Stimulated activated CD8-positive, alpha-beta memory T cell treated with anti-CD3 and anti-CD28 coated beads, Interleukin-4, amount 100 ng/mL, for 48 hours (primary cell): ENCODE measurements around the gene BMP7.
A peak's percentile ranks its signal among the peaks of the same experiment; 100 is the strongest.
"Not testable (repeated sequence)": the region's sequence is repeated elsewhere in the genome, so short reads cannot be mapped to it uniquely, and the experiment has no call there.

Experiments used
- DNase-seq: peaks from one replicate; pipeline ENCODE4 v3.0.0-alpha.2; 2020

BMP7 gene

DNA sequence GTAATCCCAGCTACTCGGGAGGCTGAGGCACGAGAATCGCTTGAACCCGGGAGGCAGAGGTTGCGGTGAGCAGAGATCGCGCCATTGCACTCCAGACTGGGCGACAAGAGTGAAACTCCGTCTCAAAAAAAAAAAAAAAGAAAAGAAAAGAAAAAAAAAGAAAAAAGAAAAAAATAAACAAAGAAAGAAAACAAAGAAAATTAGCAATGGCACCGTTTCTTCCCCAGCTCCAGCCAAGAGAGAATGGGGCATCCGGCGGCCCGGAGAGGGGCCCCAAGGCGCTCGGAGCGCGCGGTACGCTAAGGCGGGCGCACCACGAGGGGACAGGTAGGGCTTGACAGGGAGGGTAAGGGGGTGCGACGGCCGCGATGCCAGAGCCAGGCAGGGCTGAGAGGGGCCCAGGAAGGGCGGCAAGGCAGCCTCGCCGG lies 1.5 kb downstream of the BMP7 start:
- DNase-seq: not testable (repeated sequence)

DNA sequence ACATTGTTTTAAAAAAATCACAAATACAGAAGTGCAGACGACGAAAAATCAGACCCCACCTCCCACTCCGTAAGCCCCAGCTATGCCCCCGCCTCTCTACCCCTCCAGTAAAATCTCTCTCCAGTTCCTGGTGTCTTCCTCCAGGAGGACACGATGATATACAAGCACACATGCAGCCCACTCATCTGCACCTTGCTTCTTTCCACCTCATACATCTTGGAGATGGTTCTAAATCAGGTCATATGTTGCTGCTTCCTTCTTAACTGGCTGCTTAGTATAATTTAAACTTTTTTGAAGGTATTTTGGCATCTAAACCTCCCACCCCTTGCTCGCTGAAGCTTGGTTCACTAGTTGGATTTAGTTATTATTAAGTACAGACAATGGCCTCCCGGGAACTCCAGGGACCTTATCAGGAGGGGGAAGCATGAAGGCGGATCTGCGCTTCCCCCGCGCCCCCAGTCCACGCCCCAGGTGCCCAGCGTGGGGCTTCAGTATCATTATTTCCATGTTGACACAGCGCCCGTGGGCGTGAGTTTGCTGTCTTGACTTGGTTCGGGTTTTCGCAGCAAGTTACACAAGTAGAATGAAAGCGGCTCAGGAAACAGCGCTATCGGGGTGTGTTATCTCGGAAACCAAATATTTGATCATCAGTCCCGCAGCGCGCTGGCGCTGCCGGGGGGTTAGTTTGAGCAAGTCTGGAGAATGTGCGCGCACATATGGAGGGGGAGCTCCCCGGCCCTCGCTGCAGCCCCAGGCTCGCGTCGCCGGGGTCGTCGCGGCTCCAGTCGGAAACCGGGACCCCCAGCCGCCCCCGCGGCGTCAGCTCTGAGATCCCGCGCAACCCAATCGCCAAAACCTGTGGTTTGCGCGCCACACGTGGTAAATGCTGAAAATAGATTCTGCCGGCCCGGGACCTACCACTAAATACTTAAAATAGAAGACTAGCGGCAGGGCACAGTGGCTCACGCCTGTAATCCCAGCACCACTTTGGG lies 2.3 kb downstream of the BMP7 start:
- peak; percentile 58 for DNase-seq

DNA sequence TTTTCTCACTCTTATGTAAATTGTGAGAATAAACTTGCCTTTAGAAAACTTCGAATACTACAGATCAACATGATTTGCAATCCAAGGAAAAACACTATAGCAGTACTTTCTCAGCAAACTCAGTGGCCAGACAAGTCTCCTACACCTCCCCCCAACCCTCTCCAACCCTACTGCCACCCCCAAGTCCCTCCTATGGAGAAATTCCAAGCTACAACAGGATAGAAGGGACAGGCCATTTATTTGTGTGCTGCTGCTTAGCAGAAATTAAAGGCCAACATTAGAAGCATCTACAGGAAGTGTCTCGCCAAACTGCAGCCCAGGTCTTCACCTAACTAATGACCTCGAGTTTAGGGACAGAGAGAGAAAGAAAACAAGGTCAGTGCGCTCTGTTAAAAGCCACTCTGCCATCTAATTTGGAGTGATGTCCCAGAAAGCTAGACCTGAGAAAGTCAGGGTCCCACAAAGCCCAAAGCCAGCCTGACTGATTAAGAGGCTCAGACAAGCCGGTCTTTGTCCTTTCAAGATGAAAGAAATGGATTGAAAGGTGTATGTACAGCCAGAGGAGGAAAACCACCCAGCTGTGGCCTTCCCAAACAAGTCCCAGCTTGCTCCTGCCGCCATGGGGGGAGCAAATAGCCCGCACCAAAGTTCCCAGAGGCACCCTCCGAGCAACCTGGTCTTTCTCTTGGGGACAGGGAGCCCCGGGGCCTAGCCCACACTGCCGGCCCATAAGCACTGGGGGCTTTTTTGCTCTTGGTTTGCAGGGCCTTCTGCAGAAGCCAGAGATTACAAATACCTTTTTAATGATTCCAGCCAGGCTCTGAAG lies 3.4 kb downstream of the BMP7 start:
- no peak for DNase-seq

DNA sequence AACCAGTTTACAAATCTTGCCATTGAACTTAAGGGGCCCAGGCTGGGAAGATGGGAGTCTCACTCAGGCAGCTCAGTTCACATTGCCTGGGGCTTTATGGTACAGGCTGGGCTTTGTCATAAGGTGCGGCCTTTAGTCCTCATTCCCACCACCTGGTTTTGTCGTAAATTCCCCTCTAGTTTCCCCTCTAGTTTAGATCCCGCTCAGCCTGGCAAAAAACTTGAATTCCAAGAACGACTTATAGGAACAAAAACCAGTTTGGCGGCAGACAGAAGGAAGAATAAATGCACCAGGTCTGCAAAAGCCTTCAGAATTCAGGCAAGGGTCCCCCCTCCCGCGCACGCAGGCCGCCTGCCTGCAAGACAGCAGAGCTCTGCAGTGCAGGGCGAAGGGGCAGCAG lies 4.1 kb downstream of the BMP7 start:
- DNase-seq: no peak

DNA sequence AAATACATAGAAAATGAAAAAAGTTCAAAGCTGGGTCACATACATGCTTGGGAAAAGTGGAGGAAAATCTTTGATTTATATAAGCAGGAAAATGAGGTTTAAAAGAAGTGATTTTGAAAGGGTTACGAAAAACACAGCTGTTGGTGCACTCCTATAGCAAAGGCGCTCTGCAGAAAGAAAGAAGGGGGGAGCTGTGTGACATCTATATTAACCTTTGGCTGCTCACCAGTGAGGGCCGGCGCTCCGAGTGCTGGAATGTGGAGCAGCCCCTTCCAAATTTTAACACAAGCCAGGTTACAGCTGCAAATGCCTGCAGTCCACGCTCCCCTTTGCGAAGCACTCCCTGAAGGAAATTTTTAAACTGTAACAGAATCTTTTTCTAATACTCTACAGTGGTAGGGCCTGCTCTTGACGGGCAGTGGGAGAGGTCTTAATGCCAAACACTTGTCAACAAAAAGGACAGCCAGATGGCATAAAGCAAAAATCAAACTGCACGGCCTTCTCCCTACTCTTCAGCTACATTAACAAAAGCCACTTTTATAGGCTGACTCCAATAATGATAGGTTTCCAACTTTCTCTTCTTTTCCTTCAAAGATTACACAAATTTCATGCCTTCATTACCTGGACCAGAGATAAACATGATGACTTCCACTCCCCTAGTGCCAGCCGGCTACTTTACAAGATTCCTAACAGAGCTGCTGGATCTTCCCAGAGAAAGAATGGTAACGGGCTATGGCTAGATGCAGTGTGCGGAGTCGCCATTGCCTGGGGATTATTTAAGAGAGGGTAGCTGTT lies 4.8 kb downstream of the BMP7 start:
- no peak for DNase-seq

DNA sequence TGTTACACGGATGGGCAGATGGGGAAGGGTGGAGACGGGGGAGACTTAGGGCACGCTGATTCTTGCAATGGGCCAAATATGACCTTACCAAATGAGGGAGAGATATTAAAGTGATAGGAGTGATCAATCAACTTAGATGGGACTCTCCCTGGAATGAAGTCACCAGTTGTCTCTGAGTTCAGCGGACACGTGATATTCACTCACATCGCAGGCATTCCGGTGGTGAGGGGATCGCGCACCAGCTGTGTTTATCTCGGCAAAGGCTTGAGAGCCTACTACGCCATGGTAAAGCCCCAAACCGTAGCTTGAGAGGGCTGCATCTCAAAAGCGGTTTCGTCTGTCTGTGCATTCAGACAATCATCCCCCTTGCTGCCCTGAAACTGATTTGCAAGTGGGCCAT lies 5.5 kb downstream of the BMP7 start:
- DNase-seq: no peak

DNA sequence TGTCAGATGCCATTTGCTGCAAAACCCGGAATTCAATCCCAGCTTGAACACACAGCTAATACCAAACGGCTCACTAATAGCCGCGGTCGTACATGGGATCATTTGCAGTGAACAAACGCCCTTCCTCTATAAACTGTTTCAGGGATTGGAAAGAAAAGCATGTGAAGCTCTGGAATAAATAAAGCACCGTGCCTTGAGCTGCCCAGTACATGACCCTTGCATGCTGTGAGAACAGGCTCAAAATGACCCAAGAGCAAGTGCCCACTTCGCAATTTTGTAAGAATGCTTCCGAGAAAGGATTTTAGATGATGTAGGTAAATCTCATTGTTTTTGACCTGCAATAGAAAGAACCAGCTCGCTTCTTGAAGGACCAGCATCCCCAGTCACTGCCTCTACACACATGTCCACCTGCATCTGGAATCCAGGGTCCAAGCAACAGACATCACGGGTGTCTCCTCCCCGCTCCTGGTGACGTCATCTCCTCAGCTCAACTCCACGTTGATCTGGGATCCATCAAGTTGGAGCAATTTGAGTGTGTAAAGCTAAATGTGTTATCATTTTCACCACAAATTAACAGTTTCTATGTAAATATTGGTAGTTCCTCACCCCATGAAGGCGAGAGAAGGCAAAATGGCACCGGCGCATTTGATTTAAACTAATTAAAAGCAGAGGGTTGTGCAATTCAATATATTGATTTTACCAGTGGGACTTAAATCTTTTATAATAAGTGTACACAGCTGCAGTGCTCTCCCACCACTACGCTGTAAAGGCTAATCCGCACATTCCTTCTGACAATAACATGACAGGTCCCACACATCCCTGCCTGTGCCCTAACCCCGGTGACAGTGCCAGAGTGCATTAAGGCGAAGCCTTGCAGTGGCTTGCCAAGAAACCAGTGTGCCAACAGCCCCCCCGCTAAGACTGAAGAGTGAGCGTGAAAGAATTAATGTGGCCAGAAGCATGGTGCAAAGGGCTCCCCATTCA lies 6.2 kb downstream of the BMP7 start:
- no peak for DNase-seq

DNA sequence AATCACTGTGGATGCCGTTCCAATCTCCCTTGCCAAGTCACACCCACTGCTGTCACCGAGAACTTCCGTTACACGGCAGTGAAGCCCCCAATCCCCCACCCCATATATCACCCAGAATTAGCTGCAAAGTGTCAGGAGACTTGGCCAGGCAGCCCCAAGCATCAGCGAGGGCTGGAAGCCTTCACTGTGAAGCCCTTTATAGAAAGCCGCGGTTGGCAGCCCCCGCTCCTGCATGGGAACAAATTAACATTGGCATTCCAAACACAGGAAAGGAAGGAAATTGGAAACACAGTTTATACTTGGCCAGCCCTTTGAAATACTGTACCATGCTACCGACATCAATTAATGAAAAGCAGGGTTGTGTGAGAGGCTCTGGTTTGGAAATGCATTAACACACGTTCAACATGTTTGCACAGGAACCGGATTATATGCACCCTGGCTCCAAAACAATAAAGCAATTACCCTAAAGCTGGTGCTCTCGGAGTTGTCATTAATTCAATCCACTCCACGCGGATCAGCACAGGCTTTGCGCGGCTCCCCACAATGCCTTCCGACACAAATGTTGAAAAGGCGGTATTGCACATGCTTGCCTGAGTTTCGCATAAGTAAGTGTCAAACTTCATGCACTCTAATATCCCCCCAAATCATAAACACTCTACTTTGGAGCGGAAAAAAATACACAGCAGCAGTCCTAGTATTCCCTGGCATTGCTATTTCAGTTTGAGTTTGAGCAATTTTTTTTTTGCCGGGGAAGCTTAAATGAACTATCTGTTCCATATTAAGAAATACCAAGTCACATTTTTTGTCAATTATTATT lies 7.1 kb downstream of the BMP7 start:
- no peak for DNase-seq

DNA sequence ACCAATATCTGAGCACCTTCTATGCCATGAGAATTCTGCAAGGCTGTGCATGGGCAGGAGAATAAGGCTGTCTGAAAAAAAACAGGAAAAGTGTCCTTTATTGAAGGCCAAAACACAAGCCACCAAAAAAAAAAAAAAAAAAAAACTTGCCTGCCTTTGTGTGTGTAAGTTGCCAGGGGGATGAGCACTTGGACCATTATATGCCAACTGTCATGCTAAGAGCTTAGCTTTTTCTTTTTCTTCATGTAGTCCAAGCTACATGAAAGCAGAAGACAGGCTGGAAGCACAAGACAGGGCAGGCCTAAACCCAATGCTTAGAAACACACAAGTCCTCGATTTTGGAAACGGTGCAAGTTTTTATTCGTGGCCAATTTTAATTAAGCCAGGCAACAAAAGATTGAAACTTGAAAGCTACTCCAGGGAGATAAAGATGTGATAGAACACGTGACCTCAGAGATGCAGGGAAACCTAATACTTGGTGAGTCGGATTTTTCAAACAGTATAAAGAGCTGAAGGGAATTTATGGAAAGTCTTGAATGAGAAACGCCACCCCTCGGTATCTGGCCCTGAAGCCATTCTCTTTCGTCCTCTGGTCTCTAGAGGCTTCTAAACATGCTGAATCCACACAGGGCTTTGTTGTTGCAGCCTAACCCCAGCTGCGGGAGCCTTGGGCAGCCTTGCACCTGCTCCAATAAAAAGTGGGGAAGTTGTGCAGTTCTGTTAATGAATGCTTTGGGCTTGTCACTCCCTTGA lies 8.6 kb downstream of the BMP7 start:
- no peak for DNase-seq

DNA sequence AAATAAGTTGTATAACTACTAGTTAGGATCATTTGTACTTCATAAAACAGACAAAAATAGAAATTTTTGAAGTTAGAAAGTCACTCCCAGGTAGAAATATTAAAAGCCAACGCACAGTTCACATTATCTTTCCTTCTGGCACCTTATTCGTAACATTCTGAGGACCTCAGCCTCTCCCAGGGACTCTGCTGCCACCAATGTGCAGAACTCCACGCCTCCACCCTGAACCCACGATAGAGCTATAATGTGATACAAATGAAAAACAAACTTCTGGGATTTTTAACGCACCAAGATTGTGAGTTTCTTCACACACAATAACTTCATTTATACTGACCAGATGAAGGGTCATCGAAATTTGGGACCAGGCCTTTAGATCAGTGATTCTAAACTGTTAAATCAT lies 9.5 kb downstream of the BMP7 start:
- no peak for DNase-seq

DNA sequence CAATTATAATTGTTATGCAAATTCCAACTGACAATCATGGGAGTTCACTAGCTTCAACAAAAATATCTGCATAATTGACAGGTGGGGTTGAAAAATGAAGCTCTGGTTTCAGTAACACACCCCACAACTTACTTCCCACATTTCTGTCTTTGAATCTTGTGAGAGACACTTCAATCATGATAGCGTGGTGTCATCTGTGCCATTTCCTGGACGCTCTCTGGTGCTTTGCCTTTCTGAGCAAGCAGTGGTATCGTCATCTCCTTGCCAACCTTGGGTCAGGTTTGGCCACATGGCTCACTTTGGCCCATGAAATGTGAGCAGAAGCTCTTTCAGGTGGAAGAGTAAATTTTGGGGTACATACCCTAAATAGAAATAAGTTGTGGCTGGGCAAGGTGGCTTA lies 10.2 kb downstream of the BMP7 start:
- no peak for DNase-seq

DNA sequence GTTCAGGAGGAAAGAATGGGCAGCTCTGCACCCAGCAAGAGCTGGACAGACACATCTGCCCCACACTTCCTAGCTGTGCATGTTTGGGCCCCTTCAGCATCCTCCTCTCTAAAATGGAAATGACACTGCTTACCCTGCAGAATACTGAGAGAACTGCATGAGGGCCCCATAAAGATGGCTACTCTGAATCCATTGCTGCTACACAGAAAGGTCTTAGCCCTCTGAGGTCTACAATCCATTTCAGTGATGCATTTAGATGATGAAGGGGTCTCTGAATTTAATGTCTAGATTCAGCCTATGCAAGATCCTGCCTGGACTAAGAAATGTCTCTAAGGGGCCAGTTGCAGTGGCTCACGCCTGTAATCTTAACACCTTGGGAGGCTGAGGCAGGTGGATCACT lies 11.3 kb downstream of the BMP7 start:
- DNase-seq: no peak

DNA sequence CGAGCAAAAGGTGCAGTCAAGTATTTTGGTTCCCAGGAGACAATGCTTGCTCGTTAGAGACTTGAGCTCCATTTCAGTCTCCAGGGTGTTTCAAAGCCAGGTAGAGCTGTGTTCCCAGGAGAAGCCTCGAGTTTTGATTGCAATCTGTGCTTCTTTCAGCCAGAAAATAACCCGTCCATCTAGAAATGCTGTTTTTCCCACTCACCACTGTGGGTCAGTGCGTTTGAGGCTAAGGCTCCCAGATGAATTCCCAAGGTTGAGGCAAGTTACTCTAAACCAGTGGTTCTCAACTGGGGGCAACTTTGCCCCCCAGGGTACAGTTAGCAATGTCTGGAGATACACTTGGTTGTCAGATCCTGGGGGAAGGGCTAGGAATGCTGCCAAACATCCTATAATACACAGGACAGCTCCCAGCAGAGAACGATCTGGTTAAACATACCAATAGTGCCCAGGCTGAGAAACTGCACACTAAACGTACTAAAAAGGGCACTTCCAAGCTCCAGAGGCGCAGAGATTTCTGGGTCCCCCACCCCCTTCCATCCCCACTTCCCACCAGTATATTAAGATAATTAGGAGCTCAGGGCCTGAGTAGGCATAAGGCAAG lies 13.8 kb downstream of the BMP7 start:
- DNase-seq: no peak

DNA sequence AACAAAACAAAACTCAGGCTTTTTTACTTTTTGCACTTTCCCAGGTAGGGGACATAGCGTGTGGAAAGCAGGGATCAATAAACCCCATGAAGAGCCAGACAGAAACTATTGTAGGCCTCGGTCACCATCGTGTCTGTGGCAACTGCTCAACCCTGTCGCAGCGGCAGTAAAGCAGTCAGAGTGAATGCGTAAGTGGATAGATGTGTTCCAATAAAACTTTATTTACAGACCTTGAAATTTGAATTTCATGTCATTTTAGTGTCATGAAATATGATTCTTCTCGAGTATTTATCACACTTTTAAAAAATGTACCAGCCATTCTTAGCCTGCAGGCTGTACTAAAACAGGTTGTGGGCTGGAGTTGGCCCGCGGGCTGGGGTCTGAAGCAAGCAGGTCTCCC lies 14.5 kb downstream of the BMP7 start:
- DNase-seq: no peak

DNA sequence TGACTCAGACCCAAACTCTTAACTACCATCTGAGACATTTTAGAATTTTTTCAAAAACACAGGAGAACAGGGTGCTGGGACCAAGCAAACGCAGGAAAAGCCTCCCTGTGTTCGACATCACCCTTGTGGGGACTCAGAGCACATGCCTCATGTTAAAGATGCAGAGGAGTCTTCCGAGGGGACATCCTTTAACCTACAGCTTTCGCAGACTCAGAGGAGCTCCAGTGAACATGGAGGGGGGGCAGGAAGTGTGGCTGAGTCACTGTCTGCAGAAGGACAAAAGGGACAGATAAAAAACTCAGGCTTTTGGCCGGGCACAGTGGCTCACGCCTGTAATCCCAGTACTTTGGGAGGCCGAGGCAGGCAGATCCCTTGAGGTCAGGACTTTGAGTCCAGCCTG lies 15.1 kb downstream of the BMP7 start:
- DNase-seq: no peak

DNA sequence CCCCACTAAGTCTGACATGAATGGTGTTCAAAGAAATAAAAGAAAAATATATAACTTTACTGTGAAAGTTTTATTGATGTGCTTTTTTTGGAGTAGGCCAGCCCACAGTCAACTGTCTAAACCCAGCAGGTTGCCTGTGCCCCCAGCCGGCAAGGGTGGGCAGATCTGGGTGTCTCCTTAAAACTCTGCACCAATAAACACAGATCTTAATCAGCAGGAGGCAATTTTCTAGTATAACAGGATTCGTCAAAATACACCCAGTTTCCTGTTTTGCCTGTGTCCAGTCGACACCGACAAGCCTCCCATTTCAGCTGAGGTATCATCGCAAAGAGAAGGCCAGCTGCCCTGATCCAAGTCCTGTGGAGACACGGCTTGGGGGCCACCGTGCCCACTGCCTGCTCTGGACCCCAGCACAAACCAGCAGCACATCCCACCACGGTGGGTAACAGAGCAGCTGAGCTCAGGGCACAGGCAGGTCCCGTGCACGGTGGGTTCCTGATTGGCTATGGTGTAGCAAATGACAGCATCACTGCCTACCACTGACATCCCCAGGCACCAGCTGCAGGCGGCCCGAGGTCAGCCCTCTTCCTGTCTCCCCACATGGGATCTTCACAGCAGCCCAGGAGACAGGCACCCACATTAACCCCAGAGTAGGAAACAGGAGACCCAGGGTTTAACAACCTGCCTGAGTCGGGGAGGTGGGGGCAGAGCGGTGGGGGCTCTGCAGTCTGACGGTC lies 15.7 kb downstream of the BMP7 start:
- DNase-seq: peak; percentile 39

DNA sequence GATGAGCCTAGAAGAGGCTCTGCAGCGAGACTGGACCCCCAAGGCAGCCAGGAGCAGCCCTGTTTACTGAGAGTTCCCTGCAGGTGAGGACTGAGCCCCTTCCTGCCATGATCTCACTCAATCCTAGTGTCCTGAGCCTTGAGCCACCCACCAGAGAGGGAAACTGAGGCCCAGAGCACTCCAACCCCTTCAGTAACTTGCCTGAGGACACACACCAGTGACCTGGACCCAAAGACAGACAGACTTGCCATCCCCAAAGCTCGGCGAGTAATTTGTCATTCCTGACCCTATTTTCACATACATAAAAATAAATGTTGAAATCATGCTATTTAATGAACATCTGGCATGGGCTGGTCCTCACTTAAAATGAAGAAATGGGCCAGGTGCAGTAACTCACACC lies 16.7 kb downstream of the BMP7 start:
- no peak for DNase-seq

DNA sequence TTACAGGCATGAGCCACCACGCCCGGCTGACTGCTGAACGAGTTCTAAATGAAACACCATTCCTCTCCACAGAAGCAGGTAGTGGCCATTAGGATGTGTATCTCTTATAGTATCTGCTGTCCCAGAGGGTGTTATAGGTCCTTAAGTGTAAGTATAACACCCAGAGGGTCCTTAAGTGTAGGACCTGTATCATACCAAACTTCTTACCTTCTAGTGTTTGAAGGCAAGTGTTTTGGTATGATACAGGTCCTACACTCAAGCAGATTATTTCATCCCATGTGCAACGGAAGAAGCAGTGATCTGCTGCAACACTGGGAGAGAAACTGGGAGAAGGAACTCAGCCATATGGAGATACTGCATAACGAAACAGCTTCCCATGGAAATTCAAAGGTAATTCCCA lies 17.4 kb downstream of the BMP7 start:
- DNase-seq: no peak
